Activated CD4-positive, alpha-beta memory T cell treated with anti-CD3 and anti-CD28 coated beads, Interleukin-2, amount 10 ng/mL, durations not matched to agents 7 days and 5 days (primary cell): ENCODE results near the gene ANGPTL1. TPM values are rescaled to one million over a fixed set of nuclear protein-coding genes. Genes with fewer than 3 reads are reported as not detected.

Source experiments
- CTCF ChIA-PET: fragments of 350-600 bp; sonication (Branson Sonifier 250); formaldehyde crosslinking; loops from one replicate; lab custom pipeline; 2021; ENCODE audit warnings: antibody characterized with exemption, inconsistent platforms; lab: Charles Lee
- POLR2A ChIA-PET: fragments of 350-600 bp; sonication (Branson Sonifier 250); formaldehyde crosslinking; loops from one replicate; lab custom pipeline; 2021; ENCODE audit warnings: antibody characterized with exemption; lab: Charles Lee
- DNase-seq: peaks from one replicate; pipeline ENCODE4 v3.0.0-alpha.2; 2020
- H3K27ac Mint-ChIP-seq: one replicate; pipeline ENCODE4 v1.8.0; 2021; ENCODE audit warnings: mild to moderate bottlenecking, mixed read lengths
- H3K27me3 Mint-ChIP-seq: one replicate; pipeline ENCODE4 v1.8.0; 2021; ENCODE audit warnings: mixed read lengths
- H3K36me3 Mint-ChIP-seq: one replicate; pipeline ENCODE4 v1.8.0; 2021; ENCODE audit warnings: low read depth, mixed read lengths
- H3K4me1 Mint-ChIP-seq: one replicate; pipeline ENCODE4 v1.8.0; 2021; ENCODE audit warnings: mixed read lengths
- H3K4me3 Mint-ChIP-seq: one replicate; pipeline ENCODE4 v1.8.0; 2021; ENCODE audit warnings: mild to moderate bottlenecking, mixed read lengths
- H3K9me3 Mint-ChIP-seq: one replicate; pipeline ENCODE4 v1.8.0; 2021; ENCODE audit warnings: mixed read lengths
- total RNA-seq, 2 experiments: library from RNA; stranded (reverse); gene quantifications; one replicate each; pipeline ENCODE4 v1.2.3, GENCODE V29; 2021

The ANGPTL1 gene
- not detected for total RNA-seq

- ChIA-PET POLR2A (no interaction called here), CTCF (interaction anchor here (1.1 kb wide), 1 partner anchor 944 kb away, joined by 3 read pairs; no protein-coding TSS in a partner anchor)
- Mint-ChIP-seq H3K9me3 (no peaks in the 10 kb centered on the region), H3K27ac (no peak within 1 kb of the TSS), H3K4me3 (no peak within 1 kb of the TSS), H3K4me1 (peaks cover 7% of the 10 kb centered on the region), H3K36me3 (no peaks in the 10 kb centered on the region), H3K27me3 (no peaks in the 10 kb centered on the region)
- no peak for DNase-seq
Measured at GRCh38 chr1:178870944-178871343, at the start of gene ANGPTL1. Gene ANGPTL1, minus strand, starts transcription at chr1:178871077. Its CDS starts 5,301 bp downstream, at chr1:178865776.

GRCh38 chr1:178919581-178919980 lies 48.7 kb upstream of the ANGPTL1 start:
- ChIA-PET POLR2A (no interaction called here), CTCF (no interaction called here)
- Mint-ChIP-seq H3K9me3 (no peaks in the 10 kb centered on the region), H3K4me1 (no peaks in the 10 kb centered on the region), H3K4me3 (no peak overlapping the region), H3K27ac (no peak overlapping the region), H3K36me3 (no peaks in the 10 kb centered on the region), H3K27me3 (peaks cover 11% of the 10 kb centered on the region)
- DNase-seq, result no peak

DNA sequence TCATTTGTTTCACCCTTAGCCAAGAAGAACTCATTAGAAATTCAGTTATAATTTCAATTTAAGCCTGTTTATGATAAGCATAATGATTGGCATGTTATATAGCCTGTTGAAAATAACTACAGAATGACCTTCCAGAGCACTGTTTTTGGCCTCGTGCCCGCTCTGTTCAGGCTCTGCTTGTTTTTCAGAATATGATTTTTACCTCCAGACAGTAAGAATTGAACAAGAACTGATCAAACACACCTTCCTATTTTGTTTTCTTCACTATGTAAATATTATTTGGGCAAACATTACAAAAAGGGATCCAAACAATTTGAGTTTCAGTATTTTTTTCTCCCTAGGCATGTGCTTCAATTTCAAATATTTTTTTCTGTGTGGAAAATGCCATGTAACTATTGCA lies 48.1 kb upstream of the ANGPTL1 start:
- DNase-seq, result no peak
- ChIA-PET POLR2A (no interaction called here), CTCF (no interaction called here)
- Mint-ChIP-seq H3K27me3 (peaks cover 11% of the 10 kb centered on the region), H3K36me3 (no peaks in the 10 kb centered on the region), H3K27ac (no peak overlapping the region), H3K4me3 (no peak overlapping the region), H3K9me3 (no peaks in the 10 kb centered on the region), H3K4me1 (no peaks in the 10 kb centered on the region)

- Mint-ChIP-seq H3K27me3 (peaks cover 13% of the 10 kb centered on the region), H3K27ac (no peak overlapping the region), H3K36me3 (no peaks in the 10 kb centered on the region), H3K9me3 (no peaks in the 10 kb centered on the region), H3K4me3 (no peak overlapping the region), H3K4me1 (no peaks in the 10 kb centered on the region)
- DNase-seq, result no peak
- ChIA-PET POLR2A (no interaction called here), CTCF (no interaction called here)
Measured at GRCh38 chr1:178918308-178918707, 47.4 kb upstream of the ANGPTL1 start.

DNA sequence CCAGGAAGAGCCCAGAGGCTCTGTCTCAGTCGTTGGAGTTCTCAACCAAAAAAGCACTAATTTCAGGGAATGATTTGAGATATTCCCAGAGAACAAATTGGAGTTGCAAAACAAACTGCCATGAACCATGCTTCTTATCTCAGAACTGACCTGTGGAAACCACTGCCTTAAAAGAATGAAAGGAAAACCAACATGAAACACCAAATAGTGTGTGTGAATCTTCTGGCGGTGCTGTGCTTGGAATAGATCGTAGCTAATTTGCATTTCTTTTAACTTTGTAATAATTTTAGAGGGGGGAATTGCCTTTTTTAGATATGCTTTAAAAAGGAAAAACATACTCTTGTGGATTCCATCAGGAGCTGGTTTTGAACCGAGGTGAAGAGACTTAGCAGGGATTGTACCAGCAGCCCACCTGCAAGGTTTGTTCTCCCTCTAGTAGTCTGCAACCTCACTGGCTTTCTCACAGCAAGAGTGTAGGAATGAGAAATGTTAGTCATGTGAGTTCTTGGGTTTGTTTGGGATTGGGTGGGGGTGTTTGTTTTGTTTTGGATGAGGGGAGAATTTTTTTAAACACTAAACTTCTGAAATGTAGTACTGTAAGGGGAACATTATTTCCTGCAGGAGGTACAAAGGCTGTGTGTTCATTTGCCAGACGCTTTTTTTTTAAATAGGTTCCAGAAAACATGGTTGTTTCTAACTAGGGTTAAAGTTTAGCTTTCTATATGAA lies 45.7 kb upstream of the ANGPTL1 start:
- no peak overlapping the region for H3K4me3 Mint-ChIP-seq
- ChIA-PET POLR2A (no interaction called here), CTCF (no interaction called here)
- no peak for DNase-seq
- no peak overlapping the region for H3K27ac Mint-ChIP-seq
- no peaks in the 10 kb centered on the region for H3K9me3 Mint-ChIP-seq
- no peaks in the 10 kb centered on the region for H3K4me1 Mint-ChIP-seq
- H3K36me3 Mint-ChIP-seq, result no peaks in the 10 kb centered on the region
- peaks cover 14% of the 10 kb centered on the region for H3K27me3 Mint-ChIP-seq

GRCh38 chr1:178912597-178912996 lies 41.7 kb upstream of the ANGPTL1 start:
- ChIA-PET POLR2A (interaction anchor here (0.7 kb wide), 1 partner anchor 26 kb away, joined by 3 read pairs; no protein-coding TSS in a partner anchor), CTCF (no interaction called here)
- Mint-ChIP-seq H3K4me1 (no peaks in the 10 kb centered on the region), H3K9me3 (peaks cover 2% of the 10 kb centered on the region), H3K27ac (no peak overlapping the region), H3K4me3 (no peak overlapping the region), H3K27me3 (peaks cover 17% of the 10 kb centered on the region), H3K36me3 (no peaks in the 10 kb centered on the region)
- no peak for DNase-seq

- no peak for DNase-seq
- Mint-ChIP-seq H3K4me3 (no peak overlapping the region), H3K27me3 (peaks cover 12% of the 10 kb centered on the region), H3K4me1 (no peaks in the 10 kb centered on the region), H3K9me3 (peaks cover 2% of the 10 kb centered on the region), H3K27ac (no peak overlapping the region), H3K36me3 (no peaks in the 10 kb centered on the region)
- POLR2A ChIA-PET, result no interaction called here
- CTCF ChIA-PET, result no interaction called here
Measured at GRCh38 chr1:178910023-178910422, 39.1 kb upstream of the ANGPTL1 start.

GRCh38 chr1:178908358-178908757 lies 37.5 kb upstream of the ANGPTL1 start:
- H3K4me3 Mint-ChIP-seq, result no peak overlapping the region
- no peak for DNase-seq
- ChIA-PET CTCF (no interaction called here), POLR2A (no interaction called here)
- peaks cover 2% of the 10 kb centered on the region for H3K9me3 Mint-ChIP-seq
- H3K27ac Mint-ChIP-seq, result no peak overlapping the region
- no peaks in the 10 kb centered on the region for H3K36me3 Mint-ChIP-seq
- peaks cover 10% of the 10 kb centered on the region for H3K27me3 Mint-ChIP-seq
- H3K4me1 Mint-ChIP-seq, result no peaks in the 10 kb centered on the region

GRCh38 chr1:178901482-178902125 lies 30.7 kb upstream of the ANGPTL1 start:
- POLR2A ChIA-PET, result no interaction called here
- Mint-ChIP-seq H3K4me1 (peaks cover 3% of the 10 kb centered on the region), H3K27ac (no peak overlapping the region), H3K4me3 (no peak overlapping the region), H3K9me3 (no peaks in the 10 kb centered on the region), H3K36me3 (no peaks in the 10 kb centered on the region), H3K27me3 (no peaks in the 10 kb centered on the region)
- CTCF ChIA-PET, result interaction anchor here (1.1 kb wide), 1 partner anchor 14 kb away, joined by 3 read pairs; no protein-coding TSS in a partner anchor
- DNase-seq, result no peak

DNA sequence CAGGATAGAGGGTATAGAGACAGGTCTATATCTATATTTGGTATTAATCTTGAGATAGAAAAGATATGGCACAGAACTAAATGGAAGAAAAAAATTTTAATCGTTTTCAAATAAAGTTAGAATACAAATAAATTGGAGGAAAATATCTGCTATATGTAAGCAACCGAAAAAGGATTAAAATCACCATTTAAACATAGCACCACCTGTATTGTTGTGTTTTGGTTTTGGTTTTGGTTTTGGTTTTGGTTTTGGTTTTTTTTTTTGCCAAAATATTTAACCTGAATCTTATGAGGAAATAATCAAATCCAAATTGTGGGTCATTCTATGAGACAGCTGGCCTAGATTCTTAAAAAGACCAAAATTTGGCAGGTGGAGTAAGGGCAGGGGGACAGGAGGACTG lies 28.5 kb upstream of the ANGPTL1 start:
- H3K27ac Mint-ChIP-seq, result no peak overlapping the region
- peaks cover 3% of the 10 kb centered on the region for H3K4me1 Mint-ChIP-seq
- DNase-seq, result no peak
- peaks cover 4% of the 10 kb centered on the region for H3K27me3 Mint-ChIP-seq
- no peaks in the 10 kb centered on the region for H3K9me3 Mint-ChIP-seq
- POLR2A ChIA-PET, result no interaction called here
- H3K36me3 Mint-ChIP-seq, result no peaks in the 10 kb centered on the region
- CTCF ChIA-PET, result interaction anchor here (0.6 kb wide), 1 partner anchor 275 kb away, joined by 4 read pairs; no protein-coding TSS in a partner anchor
- no peak overlapping the region for H3K4me3 Mint-ChIP-seq

DNA sequence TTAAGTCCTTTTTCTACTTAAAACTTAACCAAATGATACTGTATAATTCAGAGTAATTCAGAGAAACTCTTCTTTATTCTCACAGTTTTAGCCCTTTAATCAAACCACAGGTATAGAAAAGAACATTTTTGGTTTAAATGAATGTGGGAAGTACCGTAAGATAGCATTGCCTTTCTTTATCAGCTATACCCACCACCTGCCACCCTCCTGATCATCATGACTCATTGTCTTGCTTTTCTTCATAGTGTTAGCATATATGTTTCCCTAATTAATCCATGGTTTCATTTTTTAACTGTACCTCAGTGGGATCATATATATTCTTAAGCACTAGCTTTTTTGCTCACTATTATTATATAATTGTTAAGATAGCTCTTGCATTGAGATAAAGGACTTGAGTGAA lies 27.5 kb upstream of the ANGPTL1 start:
- Mint-ChIP-seq H3K27me3 (peaks cover 4% of the 10 kb centered on the region), H3K36me3 (no peaks in the 10 kb centered on the region), H3K9me3 (no peaks in the 10 kb centered on the region), H3K4me1 (peaks cover 3% of the 10 kb centered on the region), H3K4me3 (no peak overlapping the region), H3K27ac (no peak overlapping the region)
- POLR2A ChIA-PET, result no interaction called here
- CTCF ChIA-PET, result no interaction called here
- DNase-seq, result no peak

GRCh38 chr1:178895928-178896327 lies 25.1 kb upstream of the ANGPTL1 start:
- Mint-ChIP-seq H3K9me3 (no peaks in the 10 kb centered on the region), H3K27me3 (peaks cover 4% of the 10 kb centered on the region), H3K4me3 (no peak overlapping the region), H3K36me3 (no peaks in the 10 kb centered on the region), H3K27ac (no peak overlapping the region), H3K4me1 (peaks cover 3% of the 10 kb centered on the region)
- DNase-seq, result no peak
- ChIA-PET CTCF (no interaction called here), POLR2A (no interaction called here)

DNA sequence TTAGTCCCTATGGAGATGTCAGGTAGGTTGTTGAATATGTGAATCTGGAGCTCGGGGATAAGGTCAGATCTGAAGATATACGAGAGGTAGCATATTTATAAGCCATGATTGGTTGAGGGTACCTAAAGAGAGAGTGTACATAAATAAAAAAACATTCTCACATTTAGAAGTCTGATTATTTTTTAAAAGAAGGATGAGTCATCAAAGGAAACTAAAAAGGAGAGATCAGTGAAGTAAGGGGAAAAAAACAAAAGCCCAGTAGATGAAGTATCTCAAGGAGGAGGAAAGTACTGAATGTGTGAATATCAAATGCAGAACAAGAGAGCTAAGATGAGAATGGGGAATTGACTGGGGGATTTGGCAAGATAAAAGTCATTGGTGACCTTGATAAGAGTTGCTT lies 15.7 kb upstream of the ANGPTL1 start:
- no peaks in the 10 kb centered on the region for H3K36me3 Mint-ChIP-seq
- H3K27me3 Mint-ChIP-seq, result no peaks in the 10 kb centered on the region
- ChIA-PET CTCF (interaction anchor here (0.7 kb wide), 1 partner anchor 116 kb away, joined by 3 read pairs; no protein-coding TSS in a partner anchor), POLR2A (interaction anchor here (1.1 kb wide), 1 partner anchor 26 kb away, joined by 3 read pairs; no protein-coding TSS in a partner anchor)
- no peaks in the 10 kb centered on the region for H3K9me3 Mint-ChIP-seq
- no peaks in the 10 kb centered on the region for H3K4me1 Mint-ChIP-seq
- no peak overlapping the region for H3K4me3 Mint-ChIP-seq
- DNase-seq, result no peak
- no peak overlapping the region for H3K27ac Mint-ChIP-seq
